Measurements from ENCODE around the gene COX15. TPM values are rescaled to one million over a fixed set of nuclear protein-coding genes. Genes with fewer than 3 reads are reported as not detected.

COX15 gene
- 34.2 and 37.1 TPM in 2 replicates for total RNA-seq (2021)
- long read RNA-seq, transcript COX15-201 (9 exons, 2,356 nt) = major isoform, 150 of 184 reads
- long read RNA-seq, transcript COX15-202 (9 exons, 2,788 nt) = minor isoform, 10 of 184 reads
- long read RNA-seq, partial matches to known transcripts = 9 of 184 reads
- long read RNA-seq, other reads (novel, unspliced or antisense) = 15 of 184 reads

DNA sequence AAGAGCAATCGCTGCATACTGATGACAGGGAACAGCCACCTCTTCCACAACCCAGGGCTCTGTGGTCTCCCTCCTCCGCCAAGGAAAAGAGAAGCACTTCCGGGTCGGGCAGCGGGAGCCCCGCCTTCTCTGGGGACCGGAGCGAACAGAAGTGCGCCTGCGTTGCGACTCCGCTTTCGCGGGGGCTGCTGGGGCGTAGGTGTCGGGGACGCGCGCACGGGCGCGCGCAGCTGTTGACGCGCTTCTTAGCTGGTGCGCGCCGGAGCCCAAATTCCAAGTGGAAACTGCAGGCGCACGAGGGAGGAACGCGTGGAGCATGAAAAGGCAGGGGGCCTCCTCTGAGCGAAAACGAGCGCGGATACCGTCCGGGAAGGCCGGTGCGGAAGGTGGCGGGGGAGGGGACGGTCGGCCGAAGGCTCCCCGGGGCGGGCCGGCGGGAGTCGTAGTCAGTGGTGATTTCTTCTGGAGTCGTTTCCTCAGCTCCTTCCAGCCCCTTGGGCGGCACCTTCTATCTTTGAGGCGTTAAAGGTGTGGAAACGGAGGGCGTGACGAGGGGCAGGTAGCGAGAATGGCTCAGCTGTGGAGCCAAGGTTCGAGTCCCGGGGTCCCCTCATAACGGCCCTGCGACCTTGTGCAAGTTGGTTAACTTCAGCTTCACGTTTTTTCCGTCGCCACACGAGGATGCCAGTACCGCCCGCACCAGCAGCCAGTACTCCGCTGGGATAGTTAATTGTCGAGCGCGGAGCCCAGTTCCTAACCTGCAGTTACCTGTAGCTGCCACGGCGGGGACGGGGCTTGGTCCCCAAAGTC, at the start of gene COX15, which contains the start of gene CUTC:
Gene COX15, minus strand, starts transcription at position 95 of the 810 bp plus-strand sequence. Its CDS starts 78 bp downstream, at position 17.
Gene CUTC, plus strand, starts transcription at position 202 of the 810 bp plus-strand sequence. Its CDS starts 115 bp downstream, at position 317.
- TF ChIP-seq, protein P1, sequence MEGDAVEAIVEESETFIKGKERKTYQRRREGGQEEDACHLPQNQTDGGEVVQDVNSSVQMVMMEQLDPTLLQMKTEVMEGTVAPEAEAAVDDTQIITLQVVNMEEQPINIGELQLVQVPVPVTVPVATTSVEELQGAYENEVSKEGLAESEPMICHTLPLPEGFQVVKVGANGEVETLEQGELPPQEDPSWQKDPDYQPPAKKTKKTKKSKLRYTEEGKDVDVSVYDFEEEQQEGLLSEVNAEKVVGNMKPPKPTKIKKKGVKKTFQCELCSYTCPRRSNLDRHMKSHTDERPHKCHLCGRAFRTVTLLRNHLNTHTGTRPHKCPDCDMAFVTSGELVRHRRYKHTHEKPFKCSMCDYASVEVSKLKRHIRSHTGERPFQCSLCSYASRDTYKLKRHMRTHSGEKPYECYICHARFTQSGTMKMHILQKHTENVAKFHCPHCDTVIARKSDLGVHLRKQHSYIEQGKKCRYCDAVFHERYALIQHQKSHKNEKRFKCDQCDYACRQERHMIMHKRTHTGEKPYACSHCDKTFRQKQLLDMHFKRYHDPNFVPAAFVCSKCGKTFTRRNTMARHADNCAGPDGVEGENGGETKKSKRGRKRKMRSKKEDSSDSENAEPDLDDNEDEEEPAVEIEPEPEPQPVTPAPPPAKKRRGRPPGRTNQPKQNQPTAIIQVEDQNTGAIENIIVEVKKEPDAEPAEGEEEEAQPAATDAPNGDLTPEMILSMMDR (conservative IDR thresholded peaks at IDR 0.05) = peak; percentile 58; the same call in 2 of the 3 replicates
- peak within 1 kb of the TSS; percentile 93 for H3K9ac ChIP-seq (ENCODE audit: extremely low read depth, insufficient read length, low read length)
- no peaks in the 10 kb centered on the region for H3K27me3 ChIP-seq (ENCODE audit: insufficient read depth, low read length)
- H4K5ac ChIP-seq (ENCODE audit: insufficient read length, low read depth, low read length) = peak within 1 kb of the TSS; percentile 55
- no peak within 1 kb of the TSS for H3K56ac ChIP-seq (ENCODE audit: insufficient read length, low read depth, low read length)
- no peak within 1 kb of the TSS for H2BK12ac ChIP-seq (ENCODE audit: insufficient read length, low read depth, low read length)
- H3K27ac Mint-ChIP-seq = peak within 1 kb of the TSS; percentile 99
- no peak within 1 kb of the TSS for H2BK5ac ChIP-seq (ENCODE audit: insufficient read length, low read length)
- H3K4me1 Mint-ChIP-seq = peaks cover 8 to 14% of the 10 kb centered on the region in 2 experiments
- H2BK20ac ChIP-seq (ENCODE audit: low read depth, low read length, poor library complexity, severe bottlenecking) = no peak within 1 kb of the TSS
- H3K18ac ChIP-seq (ENCODE audit: insufficient read length, low read depth, low read length) = peak within 1 kb of the TSS; percentile 97
- H4K8ac ChIP-seq (replicated peaks; ENCODE audit: insufficient read length, low read depth, low read length) = no peak within 1 kb of the TSS
- H3K79me1 ChIP-seq (ENCODE audit: insufficient read depth, low read depth, low read length, poor library complexity, severe bottlenecking) = no peaks in the 10 kb centered on the region
- H4K20me1 ChIP-seq (ENCODE audit: control insufficient read depth, insufficient read depth, insufficient read length) = no peaks in the 10 kb centered on the region
- H3K27me3 Mint-ChIP-seq (ENCODE audit: low read depth) = no peaks in the 10 kb centered on the region
- no CpG with 5 or more reads among the region's 73 CpGs for WGBS (ENCODE audit: extremely low coverage, insufficient read length, low lambda C conversion rate)
- H3T11ph ChIP-seq (ENCODE audit: low read length) = no peak within 1 kb of the TSS
- H4K91ac ChIP-seq (ENCODE audit: insufficient read length, low read depth, low read length) = no peak within 1 kb of the TSS
- H3K9me3 ChIP-seq (ENCODE audit: control insufficient read depth, low read depth, low read length) = no peaks in the 10 kb centered on the region
- no peak within 1 kb of the TSS for H2AK5ac ChIP-seq (ENCODE audit: insufficient read length, low read length)
- no peak within 1 kb of the TSS for H2BK120ac ChIP-seq (ENCODE audit: low read depth, low read length, poor library complexity, severe bottlenecking)
- H2BK15ac ChIP-seq (ENCODE audit: low read depth, low read length) = no peak within 1 kb of the TSS
- H3K14ac ChIP-seq (ENCODE audit: insufficient read depth, low read length) = peak within 1 kb of the TSS; percentile 93
- H2AFZ ChIP-seq (ENCODE audit: low read length) = peak within 1 kb of the TSS; percentile 85
- H3K36me3 Mint-ChIP-seq (ENCODE audit: insufficient read depth in 1 of 3, low read depth in 3 of 3) = peaks cover 18 to 37% (median 28%) of the 10 kb centered on the region in 3 experiments
- peak within 1 kb of the TSS; percentile 7 for H3K27ac ChIP-seq (ENCODE audit: insufficient read length, low read depth, low read length)
- H3K4me1 ChIP-seq (ENCODE audit: insufficient read depth, low read length) = no peaks in the 10 kb centered on the region
- H3K79me2 ChIP-seq (ENCODE audit: insufficient read depth, low read length) = no peaks in the 10 kb centered on the region
- H3K23me2 ChIP-seq (ENCODE audit: insufficient read length, low read depth, low read length, poor library complexity, severe bottlenecking) = no peaks in the 10 kb centered on the region
- no peak within 1 kb of the TSS for H3K4ac ChIP-seq (ENCODE audit: low read depth, low read length)
- peak within 1 kb of the TSS; percentile 99 for H3K4me3 Mint-ChIP-seq
- no peak within 1 kb of the TSS for H3K23ac ChIP-seq (ENCODE audit: insufficient read length, low read depth, low read length)
- peak; percentile 98 for DNase-seq
- H3K4me2 ChIP-seq (ENCODE audit: insufficient read depth, insufficient read length, low read length) = peak within 1 kb of the TSS; percentile 52
- no peaks in the 10 kb centered on the region; a peak in 1 of 5 replicates for H3K9me3 Mint-ChIP-seq
